ENCODE data around the gene ZNF396. TPM values are rescaled to one million over a fixed set of nuclear protein-coding genes. Genes with fewer than 3 reads are reported as not detected.

Gene ZNF396
- total RNA-seq, 6 donors from 2014 or later, result 1.8 to 7.3 (median 3.5) TPM

- H3K27ac ChIP-seq, result no peak overlapping the region
- no peak for DNase-seq
- H3K36me3 ChIP-seq, result no peaks in the 10 kb centered on the region
- H3K4me3 ChIP-seq, result no peak overlapping the region
- H3K4me1 ChIP-seq, result no peaks in the 10 kb centered on the region
- 75 to 85% methylated on average over 2 of the region's 2 CpGs for WGBS, 2 donors
- H3K27me3 ChIP-seq, result no peaks in the 10 kb centered on the region
- TF ChIP-seq POLR2AphosphoS5 (IDR thresholded peaks at IDR 0.05), result no peak
- TF ChIP-seq CTCF (IDR thresholded peaks at IDR 0.05), result no peak
- no peak for TF ChIP-seq POLR2A (IDR thresholded peaks at IDR 0.05)
- H3K9me3 ChIP-seq, result no peaks in the 10 kb centered on the region
- ATAC-seq (ENCODE audit: low FRiP score in 2 of 2), result no peak
Measured at GRCh38 chr18:35361570-35362321, 15.4 kb downstream of the ZNF396 start.

DNA sequence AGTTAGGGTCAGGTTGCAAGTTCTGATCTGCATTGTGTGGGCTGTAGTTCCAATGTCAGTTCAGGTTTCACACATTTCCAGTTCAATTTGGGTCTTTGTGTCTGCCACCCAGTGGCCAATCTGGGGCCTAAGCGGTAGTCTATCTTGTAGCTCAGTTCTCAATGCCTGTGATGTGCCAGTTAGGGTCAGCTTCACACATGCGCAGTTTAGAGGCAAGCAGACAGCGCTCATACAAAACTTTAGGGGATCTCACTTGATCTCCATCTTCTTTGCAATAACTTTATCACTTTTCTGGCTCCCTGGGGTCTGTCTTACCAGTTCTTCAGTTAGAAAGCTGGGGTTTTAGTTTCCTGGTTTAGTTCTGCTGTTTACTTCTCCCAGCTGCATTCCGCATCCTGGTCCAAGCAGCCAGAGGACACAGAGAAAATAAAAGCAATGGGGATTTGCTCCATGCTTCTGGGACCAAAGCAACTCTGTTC, 22.0 kb downstream of the ZNF396 start:
- Histone ChIP-seq H3K27ac (no peak overlapping the region), H3K27me3 (no peaks in the 10 kb centered on the region), H3K4me1 (peaks cover 0 to 6% (median 0%) of the 10 kb centered on the region in 4 donors), H3K9me3 (peaks cover 0 to 11% (median 3%) of the 10 kb centered on the region in 4 donors), H3K36me3 (no peaks in the 10 kb centered on the region), H3K4me3 (peak overlapping the region in 1 of 4 donors; percentile 14)
- WGBS, 2 donors, result 29% methylated on average over 4 of the region's 4 CpGs
- ATAC-seq (ENCODE audit: low FRiP score in 2 of 2) (peak; percentile 78 to 94), DNase-seq (peak in 1 of 2 donors; percentile 74)
- TF ChIP-seq CTCF (IDR thresholded peaks at IDR 0.05) (peak; percentile 48 to 75 (median 65)), POLR2AphosphoS5 (IDR thresholded peaks at IDR 0.05) (no peak)

GRCh38 chr18:35352778-35353177, 24.4 kb downstream of the ZNF396 start:
- TF ChIP-seq EP300 (IDR thresholded peaks at IDR 0.05) (no peak), CTCF (IDR thresholded peaks at IDR 0.05) (no peak), POLR2A (IDR thresholded peaks at IDR 0.05) (no peak), POLR2AphosphoS5 (IDR thresholded peaks at IDR 0.05) (no peak)
- H3K9me3 ChIP-seq, result peaks cover 0 to 11% (median 3%) of the 10 kb centered on the region in 4 donors
- no peak for DNase-seq
- H3K27me3 ChIP-seq, result no peaks in the 10 kb centered on the region
- no peak overlapping the region for H3K4me3 ChIP-seq
- no peak for ATAC-seq (ENCODE audit: low FRiP score in 2 of 2)
- no peak overlapping the region for H3K27ac ChIP-seq
- H3K4me1 ChIP-seq, result peaks cover 0 to 6% (median 0%) of the 10 kb centered on the region in 4 donors
- no peaks in the 10 kb centered on the region for H3K36me3 ChIP-seq

DNA sequence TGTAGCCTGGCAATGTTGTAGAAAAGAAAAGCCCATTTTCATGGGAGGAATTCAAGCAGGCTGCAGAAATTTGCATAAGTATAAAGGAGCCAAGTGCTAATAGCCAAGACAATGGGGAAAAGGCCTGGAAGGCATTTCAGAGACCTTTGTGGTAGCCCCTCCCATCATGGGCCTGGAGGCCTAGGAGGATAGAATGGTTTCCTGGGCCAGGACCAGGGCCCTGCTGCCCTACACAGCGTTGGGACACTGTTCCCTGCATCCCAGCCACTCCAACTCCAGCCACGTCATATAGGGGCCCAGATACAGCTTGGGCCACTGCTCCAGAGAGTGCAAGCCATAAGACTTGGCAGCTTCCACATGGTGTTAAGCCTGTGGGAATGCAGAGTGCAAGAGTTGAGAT, 24.9 kb downstream of the ZNF396 start:
- Histone ChIP-seq H3K4me1 (peaks cover 0 to 6% (median 0%) of the 10 kb centered on the region in 4 donors), H3K27ac (no peak overlapping the region), H3K4me3 (no peak overlapping the region), H3K9me3 (peaks cover 0 to 11% (median 3%) of the 10 kb centered on the region in 4 donors), H3K36me3 (no peaks in the 10 kb centered on the region), H3K27me3 (no peaks in the 10 kb centered on the region)
- no peak for DNase-seq
- 74 to 80% methylated on average over 1 to 2 of the region's 2 CpGs for WGBS, 2 donors
- no peak for ATAC-seq (ENCODE audit: low FRiP score in 2 of 2)
- TF ChIP-seq CTCF (IDR thresholded peaks at IDR 0.05) (no peak), POLR2A (IDR thresholded peaks at IDR 0.05) (no peak), POLR2AphosphoS5 (IDR thresholded peaks at IDR 0.05) (no peak), EP300 (IDR thresholded peaks at IDR 0.05) (no peak)

- WGBS, 2 donors, result 89 to 91% methylated on average over 3 of the region's 3 CpGs
- no peak overlapping the region for H3K27ac ChIP-seq
- TF ChIP-seq EP300 (IDR thresholded peaks at IDR 0.05), result no peak
- no peak for TF ChIP-seq POLR2AphosphoS5 (IDR thresholded peaks at IDR 0.05)
- TF ChIP-seq POLR2A (IDR thresholded peaks at IDR 0.05), result no peak
- TF ChIP-seq CTCF (IDR thresholded peaks at IDR 0.05), result no peak
- ATAC-seq (ENCODE audit: low FRiP score in 2 of 2), result no peak
- H3K9me3 ChIP-seq, result peaks cover 0 to 11% (median 3%) of the 10 kb centered on the region in 4 donors
- no peaks in the 10 kb centered on the region for H3K27me3 ChIP-seq
- H3K4me3 ChIP-seq, result no peak overlapping the region
- DNase-seq, result no peak
- H3K4me1 ChIP-seq, result peaks cover 12 to 20% (median 15%) of the 10 kb centered on the region in 4 donors
- no peaks in the 10 kb centered on the region for H3K36me3 ChIP-seq
Measured at GRCh38 chr18:35348001-35348400, 29.1 kb downstream of the ZNF396 start.

Data from upper lobe of left lung (tissue), 6 donors.